ENCODE data around the gene LXN. TPM values are rescaled to one million over a fixed set of nuclear protein-coding genes. Genes with fewer than 3 reads are reported as not detected.
A peak's percentile ranks its signal among the peaks of the same experiment; 100 is the strongest.

Gene LXN
- total RNA-seq, 3 donors from 2014 or later (not counting 1 experiment from before 2014, with no cell fraction given) = 2.2 to 3.9 (median 3.5) TPM

DNA sequence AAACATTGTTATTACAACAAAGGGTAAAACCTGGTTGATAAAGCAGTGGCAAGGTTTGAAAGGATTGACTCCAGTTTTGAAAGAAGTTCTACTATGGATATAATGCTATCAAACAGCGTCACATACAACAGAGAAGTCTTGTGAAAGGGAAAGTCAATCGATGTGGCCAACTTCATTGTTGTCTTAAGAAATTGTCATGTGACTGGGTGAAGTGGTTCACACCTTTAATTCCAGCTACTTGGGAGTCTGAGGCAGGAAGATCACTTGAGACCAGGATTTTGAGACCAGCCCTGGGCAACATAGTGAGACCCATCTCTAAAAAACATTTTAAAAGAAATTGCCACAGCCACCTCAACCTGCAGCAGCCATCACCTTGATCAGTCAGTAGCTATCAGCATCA lies 6.2 kb upstream of the LXN start:
- no peak overlapping the region for H3K4me3 Mint-ChIP-seq
- TF ChIP-seq, protein P1, sequence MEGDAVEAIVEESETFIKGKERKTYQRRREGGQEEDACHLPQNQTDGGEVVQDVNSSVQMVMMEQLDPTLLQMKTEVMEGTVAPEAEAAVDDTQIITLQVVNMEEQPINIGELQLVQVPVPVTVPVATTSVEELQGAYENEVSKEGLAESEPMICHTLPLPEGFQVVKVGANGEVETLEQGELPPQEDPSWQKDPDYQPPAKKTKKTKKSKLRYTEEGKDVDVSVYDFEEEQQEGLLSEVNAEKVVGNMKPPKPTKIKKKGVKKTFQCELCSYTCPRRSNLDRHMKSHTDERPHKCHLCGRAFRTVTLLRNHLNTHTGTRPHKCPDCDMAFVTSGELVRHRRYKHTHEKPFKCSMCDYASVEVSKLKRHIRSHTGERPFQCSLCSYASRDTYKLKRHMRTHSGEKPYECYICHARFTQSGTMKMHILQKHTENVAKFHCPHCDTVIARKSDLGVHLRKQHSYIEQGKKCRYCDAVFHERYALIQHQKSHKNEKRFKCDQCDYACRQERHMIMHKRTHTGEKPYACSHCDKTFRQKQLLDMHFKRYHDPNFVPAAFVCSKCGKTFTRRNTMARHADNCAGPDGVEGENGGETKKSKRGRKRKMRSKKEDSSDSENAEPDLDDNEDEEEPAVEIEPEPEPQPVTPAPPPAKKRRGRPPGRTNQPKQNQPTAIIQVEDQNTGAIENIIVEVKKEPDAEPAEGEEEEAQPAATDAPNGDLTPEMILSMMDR (IDR thresholded peaks at IDR 0.05) = no peak
- no peaks in the 10 kb centered on the region for H3K27me3 Mint-ChIP-seq (ENCODE audit: low read depth in 2 of 2)
- H3K4me3 ChIP-seq (ENCODE audit: low read length) = no peak overlapping the region
- 92% methylated on average over 2 of the region's 2 CpGs for WGBS (ENCODE audit: insufficient coverage)
- no peaks in the 10 kb centered on the region for H3K36me3 Mint-ChIP-seq
- intact Hi-C loops (cut with micrococcal nuclease) = no loop called here
- no peak for ATAC-seq
- DNase-seq = no peak
- no peaks in the 10 kb centered on the region for H3K4me1 Mint-ChIP-seq
- H3K27ac Mint-ChIP-seq = no peak overlapping the region
- H3K9me3 Mint-ChIP-seq = no peaks in the 10 kb centered on the region
- H3K27ac ChIP-seq (ENCODE audit: low read length) = no peak overlapping the region
- peaks cover 20% of the 10 kb centered on the region for H3K36me3 ChIP-seq (ENCODE audit: control insufficient read depth, insufficient read depth, low read length)
- H3K9me3 ChIP-seq (ENCODE audit: control insufficient read depth, insufficient read depth, low read length) = no peaks in the 10 kb centered on the region
- H3K27me3 ChIP-seq (ENCODE audit: control insufficient read depth, insufficient read depth, low read length) = no peaks in the 10 kb centered on the region
- no peaks in the 10 kb centered on the region for H3K4me1 ChIP-seq (ENCODE audit: control insufficient read depth, insufficient read depth, low read length)

GRCh38 chr3:158671821-158672214 lies 630 bp downstream of the LXN start:
- H3K27me3 ChIP-seq (ENCODE audit: control insufficient read depth, insufficient read depth, low read length) = no peaks in the 10 kb centered on the region
- Mint-ChIP-seq H3K36me3 (peaks cover 9% of the 10 kb centered on the region), H3K4me1 (peaks cover 21 to 23% of the 10 kb centered on the region in 2 donors), H3K27ac (peak overlapping the region; percentile 77 to 94), H3K4me3 (peak overlapping the region; percentile 84), H3K9me3 (no peaks in the 10 kb centered on the region), H3K27me3 (ENCODE audit: low read depth in 2 of 2) (no peaks in the 10 kb centered on the region)
- no peaks in the 10 kb centered on the region for H3K9me3 ChIP-seq (ENCODE audit: control insufficient read depth, insufficient read depth, low read length)
- H3K4me1 ChIP-seq (ENCODE audit: control insufficient read depth, insufficient read depth, low read length) = peaks cover 12% of the 10 kb centered on the region
- peaks cover 28% of the 10 kb centered on the region for H3K36me3 ChIP-seq (ENCODE audit: control insufficient read depth, insufficient read depth, low read length)
- ATAC-seq (peak in 1 of 3 donors; percentile 28), DNase-seq (peak in 1 of 2 donors; percentile 19)
- WGBS (ENCODE audit: insufficient coverage) = 16% methylated on average over 5 of the region's 6 CpGs
- TF ChIP-seq, protein P1 (IDR thresholded peaks at IDR 0.05) = no peak
- peak overlapping the region; percentile 60 for H3K27ac ChIP-seq (ENCODE audit: low read length)
- H3K4me3 ChIP-seq (ENCODE audit: low read length) = peak overlapping the region; percentile 55
- intact Hi-C loops (cut with micrococcal nuclease) = no loop called here

DNA sequence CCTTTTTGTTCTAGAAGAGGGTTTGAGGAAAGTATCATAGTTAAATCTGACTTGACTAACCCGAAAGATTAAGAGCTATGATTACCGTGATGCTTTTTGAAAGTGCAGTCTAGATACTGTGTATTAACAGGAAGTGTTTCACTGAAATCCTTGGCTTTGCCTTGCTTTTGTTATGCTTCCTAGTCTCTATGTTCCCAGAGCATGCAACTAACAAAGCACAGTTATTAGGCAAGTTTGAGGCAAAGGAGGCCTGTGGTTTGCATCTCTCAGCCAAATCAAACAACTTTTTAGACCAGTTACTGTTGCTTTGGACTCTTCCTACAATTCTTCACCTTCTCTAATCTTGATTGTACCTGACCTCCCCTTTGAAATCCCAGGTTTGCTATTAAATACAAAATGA lies 3.9 kb downstream of the LXN start:
- WGBS (ENCODE audit: insufficient coverage) = 96% methylated on average over 2 of the region's 2 CpGs

More for the DNA sequence above, 3.9 kb downstream of the LXN start:
- Histone ChIP-seq H3K27ac (ENCODE audit: low read length) (no peak overlapping the region), H3K27me3 (ENCODE audit: control insufficient read depth, insufficient read depth, low read length) (no peaks in the 10 kb centered on the region), H3K36me3 (ENCODE audit: control insufficient read depth, insufficient read depth, low read length) (peaks cover 58% of the 10 kb centered on the region), H3K4me1 (ENCODE audit: control insufficient read depth, insufficient read depth, low read length) (peaks cover 12% of the 10 kb centered on the region), H3K9me3 (ENCODE audit: control insufficient read depth, insufficient read depth, low read length) (no peaks in the 10 kb centered on the region), H3K4me3 (ENCODE audit: low read length) (no peak overlapping the region)
- no peak overlapping the region for H3K27ac Mint-ChIP-seq
- H3K4me1 Mint-ChIP-seq = peaks cover 21 to 28% of the 10 kb centered on the region in 2 donors
- no peak overlapping the region for H3K4me3 Mint-ChIP-seq
- no peaks in the 10 kb centered on the region for H3K9me3 Mint-ChIP-seq
- H3K36me3 Mint-ChIP-seq = peaks cover 16% of the 10 kb centered on the region
- no peaks in the 10 kb centered on the region for H3K27me3 Mint-ChIP-seq (ENCODE audit: low read depth in 2 of 2)
- DNase-seq (no peak), ATAC-seq (no peak)
- TF ChIP-seq, protein P1 (IDR thresholded peaks at IDR 0.05) = no peak
- intact Hi-C loops (cut with micrococcal nuclease) = no loop called here
